HL-60 (cell line): ENCODE measurements around the gene CYS1.

ENCODE experiments used
- DNase-seq, 2 experiments: peaks; one replicate each; pipeline ENCODE4 v3.0.0-alpha.2; 2010 to 2020; ENCODE audit warnings: low read depth in 1 of 2, low spot score in 1 of 2
- H3K27ac ChIP-seq: fragments of 250-450 bp; sonication (Bioruptor Pico); replicated peaks from 2 replicates; pipeline ENCODE4 v1.5.1; 2020; ENCODE audit warnings: mild to moderate bottlenecking, moderate library complexity
- H3K27me3 ChIP-seq: fragments of 250-450 bp; sonication (Bioruptor Pico); 2 replicates; pipeline ENCODE4 v1.5.1; 2021; ENCODE audit warnings: mild to moderate bottlenecking, moderate library complexity; ENCODE audit not compliant: insufficient read depth, poor library complexity, severe bottlenecking
- H3K4me3 ChIP-seq: replicated peaks from 2 replicates; pipeline ENCODE4 v1.5.1; 2011; ENCODE audit warnings: mild to moderate bottlenecking, control low read depth, low read length; ENCODE audit not compliant: insufficient read depth
- GABPA ChIP-seq: IDR thresholded peaks from 2 replicates; pipeline ENCODE4 v1.6.1; 2012; ENCODE audit warnings: low read depth
- POLR2AphosphoS5 ChIP-seq: IDR thresholded peaks from 2 replicates; pipeline ENCODE4 v1.6.1; 2012; ENCODE audit warnings: low read depth
- REST ChIP-seq: IDR thresholded peaks from 2 replicates; pipeline ENCODE4 v1.6.1; 2012; ENCODE audit warnings: low read depth; ENCODE audit not compliant: insufficient replicate concordance
- SPI1 ChIP-seq: IDR thresholded peaks from 2 replicates; pipeline ENCODE4 v1.6.1; 2012; ENCODE audit warnings: low read depth, mild to moderate bottlenecking, borderline replicate concordance
- TF ChIP-seq, protein P1 (sequence below): IDR thresholded peaks from one replicate; pipeline ENCODE4 v1.5.1; 2011; ENCODE audit warnings: low read length, control low read depth, inconsistent platforms; ENCODE audit not compliant: insufficient read depth

The CYS1 gene

GRCh38 chr2:10045561-10046355, 34.5 kb downstream of the CYS1 start:
- TF ChIP-seq REST (no peak), POLR2AphosphoS5 (no peak), SPI1 (no peak)
- TF ChIP-seq, protein P1, sequence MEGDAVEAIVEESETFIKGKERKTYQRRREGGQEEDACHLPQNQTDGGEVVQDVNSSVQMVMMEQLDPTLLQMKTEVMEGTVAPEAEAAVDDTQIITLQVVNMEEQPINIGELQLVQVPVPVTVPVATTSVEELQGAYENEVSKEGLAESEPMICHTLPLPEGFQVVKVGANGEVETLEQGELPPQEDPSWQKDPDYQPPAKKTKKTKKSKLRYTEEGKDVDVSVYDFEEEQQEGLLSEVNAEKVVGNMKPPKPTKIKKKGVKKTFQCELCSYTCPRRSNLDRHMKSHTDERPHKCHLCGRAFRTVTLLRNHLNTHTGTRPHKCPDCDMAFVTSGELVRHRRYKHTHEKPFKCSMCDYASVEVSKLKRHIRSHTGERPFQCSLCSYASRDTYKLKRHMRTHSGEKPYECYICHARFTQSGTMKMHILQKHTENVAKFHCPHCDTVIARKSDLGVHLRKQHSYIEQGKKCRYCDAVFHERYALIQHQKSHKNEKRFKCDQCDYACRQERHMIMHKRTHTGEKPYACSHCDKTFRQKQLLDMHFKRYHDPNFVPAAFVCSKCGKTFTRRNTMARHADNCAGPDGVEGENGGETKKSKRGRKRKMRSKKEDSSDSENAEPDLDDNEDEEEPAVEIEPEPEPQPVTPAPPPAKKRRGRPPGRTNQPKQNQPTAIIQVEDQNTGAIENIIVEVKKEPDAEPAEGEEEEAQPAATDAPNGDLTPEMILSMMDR, result no peak
- H3K4me3 ChIP-seq, result no peak overlapping the region
- no peak for DNase-seq
- H3K27me3 ChIP-seq, result peaks cover 3% of the 10 kb centered on the region
- H3K27ac ChIP-seq, result no peak overlapping the region

- peaks cover 3% of the 10 kb centered on the region for H3K27me3 ChIP-seq
- no peak overlapping the region for H3K27ac ChIP-seq
- peak; percentile 59 to 75 for DNase-seq
- no peak for TF ChIP-seq REST
- TF ChIP-seq GABPA, result no peak
- TF ChIP-seq, protein P1, result no peak
- TF ChIP-seq POLR2AphosphoS5, result no peak
- TF ChIP-seq SPI1, result no peak
- peak overlapping the region; percentile 33 for H3K4me3 ChIP-seq
Observed at GRCh38 chr2:10043906-10044601, 36.2 kb downstream of the CYS1 start.

DNA sequence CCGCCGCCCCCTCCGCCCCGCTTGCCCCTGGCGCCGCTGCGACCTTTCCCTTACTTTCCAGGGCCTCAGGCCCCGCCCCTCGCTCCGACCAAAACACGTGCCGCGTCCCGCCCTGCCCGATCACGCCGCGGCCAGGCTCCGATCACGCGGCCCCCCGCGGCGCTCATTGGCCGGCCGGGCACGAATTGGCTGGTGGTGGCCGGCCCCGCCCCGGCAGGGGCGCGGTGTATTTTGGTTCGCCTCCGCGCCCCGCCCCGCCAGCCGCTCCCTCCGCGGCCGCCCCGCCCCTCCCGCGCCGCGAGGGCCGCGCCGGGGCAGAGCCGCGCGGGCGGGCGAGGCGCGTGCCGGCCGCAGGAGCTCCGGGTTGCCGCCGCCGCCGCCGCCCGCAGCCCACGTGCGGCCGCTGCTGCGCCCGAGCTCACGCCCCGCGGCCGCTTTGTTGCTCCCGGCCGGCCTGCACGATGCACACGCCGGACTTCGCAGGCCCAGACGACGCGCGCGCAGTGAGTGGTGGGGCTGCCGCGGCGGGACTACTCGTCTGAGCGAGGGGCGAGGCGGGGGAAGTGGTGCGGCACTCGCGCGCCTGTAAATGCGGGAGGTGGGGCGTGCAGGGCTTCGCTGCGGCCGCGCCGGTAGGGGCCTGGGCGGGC, 36.8 kb downstream of the CYS1 start, which contains the start of gene KLF11:
KLF11 (plus strand) TSS at position 295 of the 650 bp plus-strand sequence; CDS start at position 462, 167 bp downstream.
- peak; percentile 44 to 51 for DNase-seq
- peak within 1 kb of the TSS; percentile 33 for H3K4me3 ChIP-seq
- H3K27ac ChIP-seq, result no peak within 1 kb of the TSS

More for the DNA sequence above, 36.8 kb downstream of the CYS1 start, which contains the start of gene KLF11:
- TF ChIP-seq POLR2AphosphoS5, result no peak
- TF ChIP-seq, protein P1, result no peak
- no peak for TF ChIP-seq REST
- no peak for TF ChIP-seq SPI1
- TF ChIP-seq GABPA, result no peak
- H3K27me3 ChIP-seq, result peaks cover 3% of the 10 kb centered on the region
